Germinal center (tissue), 1 donor: Measurements from ENCODE around the gene ASPG.

Experiments
- DNase-seq: peaks from one replicate; pipeline ENCODE4 v3.0.0; 2012; ENCODE audit warnings: mixed read lengths, low spot score

The ASPG gene

GRCh38 chr14:104116756-104117340 lies 31.3 kb downstream of the ASPG start:
- no peak for DNase-seq

DNA sequence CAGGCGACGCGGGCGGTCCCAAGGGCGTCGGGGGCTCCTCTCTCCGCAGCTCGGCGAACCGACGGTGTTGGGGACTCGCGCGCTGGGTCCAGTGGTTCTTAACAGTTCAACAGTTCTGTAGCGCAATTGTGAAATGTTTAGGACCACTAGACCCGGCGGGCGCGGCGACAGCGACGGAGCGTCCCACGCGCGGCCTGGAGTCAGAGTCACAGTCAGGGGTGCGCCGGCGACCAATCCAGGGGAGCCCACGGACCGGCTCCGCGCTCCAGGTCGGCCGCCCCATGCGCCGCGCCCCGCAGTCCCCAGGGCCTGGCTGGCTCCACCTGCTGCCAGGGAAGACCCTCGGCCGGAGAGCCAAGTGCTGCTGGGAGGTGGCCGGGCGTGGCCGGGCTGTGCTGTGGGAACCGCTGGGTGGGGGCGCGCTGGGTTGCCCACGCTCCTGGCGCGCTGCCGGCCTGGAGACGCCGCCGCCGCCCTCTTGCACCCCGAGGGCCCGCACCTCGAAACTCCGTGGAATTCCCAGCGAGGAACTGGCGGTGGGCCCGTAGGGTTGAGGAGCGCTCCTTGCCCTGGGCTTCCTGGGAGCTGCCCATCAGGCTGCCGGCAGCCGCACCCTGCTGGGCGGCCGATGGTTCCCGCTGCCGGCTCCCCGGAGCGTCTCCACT lies 32.0 kb downstream of the ASPG start:
- DNase-seq, result no peak

GRCh38 chr14:104118006-104118844 lies 32.7 kb downstream of the ASPG start:
- no peak for DNase-seq

- no peak for DNase-seq
Measured at GRCh38 chr14:104119119-104119487, 33.6 kb downstream of the ASPG start.

GRCh38 chr14:104119488-104120251 lies 34.2 kb downstream of the ASPG start:
- no peak for DNase-seq

DNA sequence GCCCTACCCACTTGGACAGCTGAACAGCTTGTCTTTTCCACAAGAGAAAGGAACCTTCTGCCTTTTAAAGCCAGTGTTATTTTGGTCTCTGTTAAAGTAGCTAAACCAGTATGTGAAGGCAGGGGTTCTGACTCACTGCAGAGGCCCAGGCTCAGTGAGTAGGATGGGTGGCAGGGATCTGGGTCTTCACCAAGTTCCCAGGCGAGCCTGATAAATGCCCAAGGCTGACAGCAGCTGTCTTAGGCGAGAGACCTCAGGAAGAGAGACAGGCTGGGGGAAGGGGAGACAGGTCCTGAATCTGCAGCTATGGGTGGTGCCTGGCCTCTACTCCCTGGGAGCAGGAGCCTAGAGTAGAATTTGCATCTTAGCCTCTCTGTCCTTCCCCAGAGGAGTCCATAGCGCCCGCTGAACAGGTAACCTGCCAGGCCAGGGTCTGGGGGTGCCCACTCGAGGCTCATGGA lies 34.8 kb downstream of the ASPG start:
- DNase-seq, result no peak

GRCh38 chr14:104121142-104121541 lies 35.6 kb downstream of the ASPG start:
- no peak for DNase-seq

GRCh38 chr14:104123879-104124278 lies 38.4 kb downstream of the ASPG start:
- no peak for DNase-seq

DNA sequence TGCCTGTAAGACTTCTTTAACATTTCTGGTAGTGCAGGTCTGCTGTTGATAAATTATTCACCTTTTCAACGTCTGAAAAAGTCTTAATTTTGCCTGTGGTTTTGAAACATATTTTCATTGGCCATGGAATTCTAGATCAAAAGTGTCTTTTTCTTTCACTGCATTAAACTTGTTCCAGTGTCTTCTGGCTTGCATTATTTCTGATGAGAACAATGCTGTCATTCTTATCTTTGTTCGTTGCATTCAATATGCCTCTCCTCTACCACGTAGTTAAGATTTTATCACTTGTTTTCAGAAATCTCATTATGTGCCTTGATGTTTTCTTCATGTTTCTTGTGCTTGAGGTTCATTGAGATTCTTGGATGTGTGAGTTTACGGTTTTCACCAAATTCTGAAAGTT lies 39.5 kb downstream of the ASPG start:
- no peak for DNase-seq

GRCh38 chr14:104126753-104127152 lies 41.3 kb downstream of the ASPG start:
- DNase-seq, result no peak

DNA sequence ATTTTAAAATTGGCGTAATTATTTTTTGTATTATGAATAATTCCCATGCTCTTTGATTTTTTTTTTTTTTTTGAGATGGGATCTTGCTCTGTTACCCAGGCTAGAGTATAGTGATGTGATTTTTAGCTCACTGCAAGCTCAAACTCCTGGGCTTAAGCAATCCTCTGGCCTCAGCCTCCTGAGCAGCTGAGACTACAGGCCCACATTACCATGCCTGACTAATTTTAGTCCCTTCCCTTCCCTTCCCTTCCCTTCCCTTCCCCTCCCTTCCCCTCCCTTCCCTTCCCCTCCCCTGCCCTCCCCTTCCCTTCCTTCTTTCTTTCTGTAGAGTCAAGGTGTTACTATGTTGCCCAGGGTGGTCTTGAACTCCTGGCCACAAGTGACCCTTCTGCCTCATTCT lies 43.5 kb downstream of the ASPG start:
- no peak for DNase-seq

DNA sequence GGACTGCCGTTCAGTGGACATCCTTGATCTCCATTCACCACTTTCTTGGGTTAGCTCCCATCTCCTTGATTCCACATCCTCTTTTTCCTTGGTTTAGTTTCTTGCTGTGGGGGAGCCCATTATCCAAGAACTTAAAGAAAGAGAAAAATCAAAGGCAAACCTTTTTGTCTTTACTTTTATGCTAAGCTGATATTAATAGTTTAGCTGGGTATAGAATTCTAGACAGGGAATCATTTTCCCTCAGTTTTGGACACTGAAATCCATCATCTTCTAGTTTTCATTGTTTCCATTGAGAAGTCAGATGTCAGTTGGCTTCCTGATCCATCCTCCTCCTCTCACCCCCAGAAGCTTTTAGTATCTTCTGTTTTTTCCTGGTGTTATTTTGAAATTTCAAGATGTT lies 44.1 kb downstream of the ASPG start:
- no peak for DNase-seq

- DNase-seq, result peak; percentile 42
Measured at GRCh38 chr14:104130974-104131651, 45.6 kb downstream of the ASPG start.

- no peak for DNase-seq
Measured at GRCh38 chr14:104131968-104132732, 46.6 kb downstream of the ASPG start.

- DNase-seq, result no peak
Measured at GRCh38 chr14:104132981-104133380, 47.5 kb downstream of the ASPG start.

DNA sequence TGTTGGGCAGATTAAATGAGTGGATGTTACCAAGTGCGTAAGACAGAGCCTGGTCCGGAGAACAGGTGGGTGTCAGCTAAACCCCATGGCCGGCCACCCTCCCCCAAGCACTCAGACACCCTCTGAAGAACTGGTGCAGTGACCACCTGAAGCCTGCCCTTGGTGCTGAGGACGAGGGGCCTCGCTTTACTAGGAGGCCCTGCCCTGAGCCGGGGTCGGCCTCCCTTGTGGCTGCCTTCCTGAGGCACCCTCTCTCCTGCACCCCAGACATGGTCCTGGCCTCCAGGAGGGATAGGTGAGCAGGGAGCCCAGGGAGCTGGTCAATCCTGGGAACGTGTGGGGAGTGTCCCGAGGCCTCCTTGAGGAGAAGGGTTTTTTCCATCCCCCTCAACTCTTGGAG lies 48.0 kb downstream of the ASPG start:
- DNase-seq, result no peak

- no peak for DNase-seq
Measured at GRCh38 chr14:104134061-104134965, 48.8 kb downstream of the ASPG start.

DNA sequence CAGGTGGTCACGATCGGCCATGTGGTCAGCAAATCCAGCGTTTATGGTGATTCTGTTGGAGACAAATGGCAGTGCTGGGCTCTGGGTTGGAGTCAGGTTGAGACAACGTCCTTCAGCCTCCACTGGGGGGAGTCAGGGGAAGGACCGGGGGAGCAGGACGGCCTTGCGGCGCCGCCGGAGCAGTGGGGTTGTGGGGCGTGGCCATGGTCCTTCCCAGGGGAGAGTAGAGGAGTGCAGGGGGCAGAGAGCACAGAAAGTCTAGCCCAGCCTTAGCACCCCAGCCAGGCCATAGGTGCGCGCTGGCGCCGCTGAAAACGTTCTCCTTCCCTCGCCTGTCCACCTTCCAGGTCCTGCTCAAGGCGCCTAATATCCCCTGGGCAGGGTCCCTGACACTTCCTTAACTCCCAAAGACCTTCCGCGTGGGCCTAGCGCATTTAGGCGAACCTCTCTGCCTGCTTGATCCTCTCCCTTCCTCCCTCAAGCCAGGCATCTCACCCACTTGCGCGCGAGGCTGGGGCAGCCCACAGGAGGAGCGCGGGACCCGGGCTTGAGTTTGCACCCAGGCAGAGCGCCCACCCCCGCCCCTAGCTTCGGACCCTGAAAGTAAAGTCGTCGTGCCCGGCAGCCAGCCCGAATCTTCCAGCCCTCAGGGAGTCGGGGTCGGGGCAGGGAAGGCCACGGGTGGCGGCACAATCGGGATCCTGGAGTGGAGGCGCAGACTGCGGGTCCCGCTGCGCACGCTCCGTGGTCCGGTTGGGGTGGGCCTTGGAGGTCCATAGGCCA lies 49.8 kb downstream of the ASPG start:
- DNase-seq, result peak; percentile 40

GRCh38 chr14:104135904-104136471 lies 50.5 kb downstream of the ASPG start:
- no peak for DNase-seq
